Esophagus muscularis mucosa (tissue), 3 donors: ENCODE data around the gene LARGE1.

Experiments
- POLR2AphosphoS5 ChIP-seq, 2 donors: sonication (generic); formaldehyde crosslinking; IDR thresholded peaks; one replicate each; pipeline ENCODE4 v1.6.1; 2017; ENCODE audit warnings: antibody characterized with exemption in 2 of 2
- TF ChIP-seq, protein P1 (sequence below), 3 experiments: fragments of 200-600 bp in 2 of 3; fragments of 450-650 bp in 1 of 3; sonication (generic) in 2 of 3; IDR thresholded peaks; one replicate each; pipeline ENCODE4 v1.5.1; 2017 to 2019; ENCODE audit warnings: antibody characterized with exemption in 3 of 3, mild to moderate bottlenecking in 2 of 3, moderate library complexity in 1 of 3

DNA sequence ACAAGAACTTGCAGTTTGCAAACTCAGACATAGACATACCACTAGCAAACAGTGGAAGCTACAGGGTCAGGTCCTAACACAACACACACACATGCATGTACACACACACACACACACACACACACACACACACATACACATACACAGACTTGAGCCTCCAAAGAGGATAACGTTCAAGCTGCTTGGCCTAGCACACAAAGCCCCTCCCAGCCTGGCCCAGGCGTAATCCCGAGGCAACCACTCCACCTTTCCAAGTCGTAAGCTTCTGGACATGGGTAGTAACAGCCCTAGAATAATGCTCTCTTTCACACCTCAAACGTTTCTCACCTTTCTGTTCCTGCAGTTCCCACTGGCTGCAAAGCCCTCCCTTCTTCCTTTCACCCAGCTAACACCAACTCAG, 88.6 kb downstream of the LARGE1 start:
- no peak for TF ChIP-seq POLR2AphosphoS5 (IDR thresholded peaks at IDR 0.05)
- TF ChIP-seq, protein P1, sequence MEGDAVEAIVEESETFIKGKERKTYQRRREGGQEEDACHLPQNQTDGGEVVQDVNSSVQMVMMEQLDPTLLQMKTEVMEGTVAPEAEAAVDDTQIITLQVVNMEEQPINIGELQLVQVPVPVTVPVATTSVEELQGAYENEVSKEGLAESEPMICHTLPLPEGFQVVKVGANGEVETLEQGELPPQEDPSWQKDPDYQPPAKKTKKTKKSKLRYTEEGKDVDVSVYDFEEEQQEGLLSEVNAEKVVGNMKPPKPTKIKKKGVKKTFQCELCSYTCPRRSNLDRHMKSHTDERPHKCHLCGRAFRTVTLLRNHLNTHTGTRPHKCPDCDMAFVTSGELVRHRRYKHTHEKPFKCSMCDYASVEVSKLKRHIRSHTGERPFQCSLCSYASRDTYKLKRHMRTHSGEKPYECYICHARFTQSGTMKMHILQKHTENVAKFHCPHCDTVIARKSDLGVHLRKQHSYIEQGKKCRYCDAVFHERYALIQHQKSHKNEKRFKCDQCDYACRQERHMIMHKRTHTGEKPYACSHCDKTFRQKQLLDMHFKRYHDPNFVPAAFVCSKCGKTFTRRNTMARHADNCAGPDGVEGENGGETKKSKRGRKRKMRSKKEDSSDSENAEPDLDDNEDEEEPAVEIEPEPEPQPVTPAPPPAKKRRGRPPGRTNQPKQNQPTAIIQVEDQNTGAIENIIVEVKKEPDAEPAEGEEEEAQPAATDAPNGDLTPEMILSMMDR (IDR thresholded peaks at IDR 0.05) = no peak
